ENCODE results near the gene FBLN1. TPM values are rescaled to one million over a fixed set of nuclear protein-coding genes. Genes with fewer than 3 reads are reported as not detected.

FBLN1 gene
- total RNA-seq, 1 donor: 256 TPM

- H3K4me3 ChIP-seq (ENCODE audit: low read depth, low read length): peak overlapping the region; percentile 5
- DNase-seq (ENCODE audit: low read depth): peak; percentile 89
- TF ChIP-seq, protein P1, sequence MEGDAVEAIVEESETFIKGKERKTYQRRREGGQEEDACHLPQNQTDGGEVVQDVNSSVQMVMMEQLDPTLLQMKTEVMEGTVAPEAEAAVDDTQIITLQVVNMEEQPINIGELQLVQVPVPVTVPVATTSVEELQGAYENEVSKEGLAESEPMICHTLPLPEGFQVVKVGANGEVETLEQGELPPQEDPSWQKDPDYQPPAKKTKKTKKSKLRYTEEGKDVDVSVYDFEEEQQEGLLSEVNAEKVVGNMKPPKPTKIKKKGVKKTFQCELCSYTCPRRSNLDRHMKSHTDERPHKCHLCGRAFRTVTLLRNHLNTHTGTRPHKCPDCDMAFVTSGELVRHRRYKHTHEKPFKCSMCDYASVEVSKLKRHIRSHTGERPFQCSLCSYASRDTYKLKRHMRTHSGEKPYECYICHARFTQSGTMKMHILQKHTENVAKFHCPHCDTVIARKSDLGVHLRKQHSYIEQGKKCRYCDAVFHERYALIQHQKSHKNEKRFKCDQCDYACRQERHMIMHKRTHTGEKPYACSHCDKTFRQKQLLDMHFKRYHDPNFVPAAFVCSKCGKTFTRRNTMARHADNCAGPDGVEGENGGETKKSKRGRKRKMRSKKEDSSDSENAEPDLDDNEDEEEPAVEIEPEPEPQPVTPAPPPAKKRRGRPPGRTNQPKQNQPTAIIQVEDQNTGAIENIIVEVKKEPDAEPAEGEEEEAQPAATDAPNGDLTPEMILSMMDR (IDR thresholded peaks at IDR 0.05; ENCODE audit: insufficient read depth, low read depth, low read length): no peak
Observed at GRCh38 chr22:45510376-45511232, 7.9 kb downstream of the FBLN1 start.

DNA sequence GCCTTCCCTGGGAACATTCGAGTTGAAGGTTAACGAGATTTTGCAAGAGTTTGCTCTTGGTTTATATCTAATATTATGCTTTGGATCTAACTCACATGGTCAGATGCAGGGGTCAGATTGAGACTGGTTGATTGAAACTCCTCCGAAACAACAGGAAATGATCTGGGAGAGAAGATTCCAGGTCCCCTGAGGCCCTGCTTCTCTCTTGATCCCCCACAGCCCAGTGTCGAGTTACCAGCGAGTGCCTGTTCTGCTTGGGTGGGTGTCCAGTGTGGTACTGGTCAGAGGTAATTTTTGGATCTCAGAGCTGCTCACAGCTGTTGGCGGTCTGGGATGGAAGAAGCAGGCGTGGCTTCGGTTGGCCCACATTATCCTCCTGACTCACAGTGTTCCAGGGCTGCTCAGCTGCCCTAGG lies 9.2 kb downstream of the FBLN1 start:
- H3K4me3 ChIP-seq (ENCODE audit: low read depth, low read length): no peak overlapping the region
- TF ChIP-seq, protein P1 (IDR thresholded peaks at IDR 0.05; ENCODE audit: insufficient read depth, low read depth, low read length): no peak
- peak; percentile 97 for DNase-seq (ENCODE audit: low read depth)

GRCh38 chr22:45512363-45512762 lies 9.7 kb downstream of the FBLN1 start:
- TF ChIP-seq, protein P1 (IDR thresholded peaks at IDR 0.05; ENCODE audit: insufficient read depth, low read depth, low read length): no peak
- no peak overlapping the region for H3K4me3 ChIP-seq (ENCODE audit: low read depth, low read length)
- no peak for DNase-seq (ENCODE audit: low read depth)

DNA sequence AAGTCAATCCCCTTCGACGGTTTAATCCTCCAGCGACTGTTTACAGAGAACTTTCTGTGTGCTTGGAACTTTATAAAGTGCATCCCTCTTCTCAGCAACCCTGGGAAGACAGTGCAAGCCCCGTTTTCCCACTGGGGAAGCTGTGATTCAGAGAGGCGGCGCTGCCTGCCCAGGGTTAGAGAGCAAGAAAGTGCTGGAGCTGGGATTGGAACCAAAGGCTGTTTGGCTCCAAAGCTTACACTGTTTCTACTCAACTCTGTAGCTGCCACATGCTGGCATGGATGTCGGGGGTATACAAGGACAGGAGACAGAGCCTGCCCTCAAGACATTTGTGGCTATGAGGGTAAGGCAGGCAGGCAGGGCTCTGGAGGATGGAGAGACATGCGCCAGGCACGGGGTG lies 13.0 kb downstream of the FBLN1 start:
- TF ChIP-seq, protein P1 (IDR thresholded peaks at IDR 0.05; ENCODE audit: insufficient read depth, low read depth, low read length): no peak
- no peak overlapping the region for H3K4me3 ChIP-seq (ENCODE audit: low read depth, low read length)
- DNase-seq (ENCODE audit: low read depth): no peak

- peak; percentile 78 for DNase-seq (ENCODE audit: low read depth)
- TF ChIP-seq, protein P1 (IDR thresholded peaks at IDR 0.05; ENCODE audit: insufficient read depth, low read depth, low read length): no peak
- no peak overlapping the region for H3K4me3 ChIP-seq (ENCODE audit: low read depth, low read length)
Observed at GRCh38 chr22:45516163-45516562, 13.5 kb downstream of the FBLN1 start.

DNA sequence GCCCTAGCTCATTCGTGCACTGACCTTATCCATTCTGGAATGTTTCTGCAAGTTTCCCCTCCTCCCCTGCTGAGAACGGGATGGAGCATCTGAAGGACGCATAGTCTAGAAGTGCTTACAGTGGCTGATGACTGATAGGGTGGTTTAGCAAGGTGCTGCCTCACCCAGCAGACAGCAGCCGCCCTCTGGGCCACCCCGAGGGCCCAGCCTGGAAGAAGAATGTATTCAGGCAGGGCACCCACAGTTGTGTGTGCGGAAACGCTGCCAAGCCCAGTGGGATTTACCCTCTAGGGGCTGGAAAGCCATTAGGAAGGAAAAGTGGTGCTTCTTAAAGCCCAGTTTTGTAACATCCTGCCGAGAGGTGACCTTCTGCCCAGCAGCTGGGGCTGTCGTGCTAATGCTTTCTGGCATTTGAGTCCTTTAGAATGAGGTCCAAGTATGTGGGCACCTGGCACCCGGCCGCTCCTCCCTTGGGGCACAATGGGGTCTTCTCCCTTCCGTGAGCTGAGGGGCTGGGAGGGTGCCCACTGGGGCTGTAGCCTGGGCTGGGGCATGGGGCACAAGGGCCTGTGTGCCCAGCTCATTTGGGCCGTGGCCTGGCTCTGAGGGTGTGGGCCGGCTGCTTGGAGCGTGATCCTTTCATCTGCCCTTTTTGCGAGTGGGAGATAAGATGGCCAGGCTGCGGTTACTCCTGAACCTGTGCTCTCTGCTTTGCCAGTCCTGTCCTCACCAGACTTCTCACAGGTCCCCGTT lies 14.4 kb downstream of the FBLN1 start:
- TF ChIP-seq, protein P1 (IDR thresholded peaks at IDR 0.05; ENCODE audit: insufficient read depth, low read depth, low read length): no peak
- peak; percentile 81 for DNase-seq (ENCODE audit: low read depth)

More for the DNA sequence above, 14.4 kb downstream of the FBLN1 start:
- no peak overlapping the region for H3K4me3 ChIP-seq (ENCODE audit: low read depth, low read length)

Measured in fibroblast of villous mesenchyme (primary cell).